ENCODE measurements around the gene NEIL3.

DNA sequence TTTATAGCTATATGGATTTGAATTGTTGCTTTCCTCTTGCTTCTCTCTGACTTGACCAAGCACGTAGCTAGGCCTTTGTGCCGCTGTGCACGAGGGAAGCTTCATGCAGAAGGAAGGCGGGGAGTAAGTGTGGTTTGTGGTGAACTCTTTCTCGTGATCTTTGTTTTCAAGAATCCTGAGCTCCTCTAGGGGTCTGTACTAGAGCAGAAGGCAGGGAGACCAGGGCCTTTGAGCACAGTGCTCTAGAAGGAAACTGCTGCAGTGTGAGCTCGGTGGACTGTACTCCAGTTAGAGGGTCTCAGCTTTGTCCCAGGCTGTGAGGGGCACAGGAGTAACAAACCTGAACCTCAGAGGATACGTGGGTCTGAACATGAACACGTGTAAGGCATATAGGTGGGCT, 83.6 kb downstream of the NEIL3 start:
- TF ChIP-seq, protein P1, sequence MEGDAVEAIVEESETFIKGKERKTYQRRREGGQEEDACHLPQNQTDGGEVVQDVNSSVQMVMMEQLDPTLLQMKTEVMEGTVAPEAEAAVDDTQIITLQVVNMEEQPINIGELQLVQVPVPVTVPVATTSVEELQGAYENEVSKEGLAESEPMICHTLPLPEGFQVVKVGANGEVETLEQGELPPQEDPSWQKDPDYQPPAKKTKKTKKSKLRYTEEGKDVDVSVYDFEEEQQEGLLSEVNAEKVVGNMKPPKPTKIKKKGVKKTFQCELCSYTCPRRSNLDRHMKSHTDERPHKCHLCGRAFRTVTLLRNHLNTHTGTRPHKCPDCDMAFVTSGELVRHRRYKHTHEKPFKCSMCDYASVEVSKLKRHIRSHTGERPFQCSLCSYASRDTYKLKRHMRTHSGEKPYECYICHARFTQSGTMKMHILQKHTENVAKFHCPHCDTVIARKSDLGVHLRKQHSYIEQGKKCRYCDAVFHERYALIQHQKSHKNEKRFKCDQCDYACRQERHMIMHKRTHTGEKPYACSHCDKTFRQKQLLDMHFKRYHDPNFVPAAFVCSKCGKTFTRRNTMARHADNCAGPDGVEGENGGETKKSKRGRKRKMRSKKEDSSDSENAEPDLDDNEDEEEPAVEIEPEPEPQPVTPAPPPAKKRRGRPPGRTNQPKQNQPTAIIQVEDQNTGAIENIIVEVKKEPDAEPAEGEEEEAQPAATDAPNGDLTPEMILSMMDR (optimal IDR thresholded peaks at IDR 0.05 in 1 of 3, IDR thresholded peaks at IDR 0.05 in 1 of 3, conservative IDR thresholded peaks at IDR 0.05 in 1 of 3; ENCODE audit: extremely low read depth in 1 of 3, insufficient read depth in 2 of 3, low read length in 3 of 3) = no peak
- TF ChIP-seq EZH2 (IDR thresholded peaks at IDR 0.05; ENCODE audit: low read length) = no peak

All from keratinocyte (primary cell).